ENCODE measurements around the gene RGS14.

- TF ChIP-seq CTCF (IDR thresholded peaks at IDR 0.05; ENCODE audit: low read depth, low read length, poor library complexity, severe bottlenecking) (no peak), EZH2phosphoT487 (IDR thresholded peaks at IDR 0.05; ENCODE audit: borderline replicate concordance, low read length) (no peak)
Observed at GRCh38 chr5:177315411-177315810, 42.3 kb upstream of the RGS14 start.

Data from DOHH2 (cell line).